Thymus (tissue), 11 donors: Measurements from ENCODE around the gene GOLGA6L7. TPM values are rescaled to one million over a fixed set of nuclear protein-coding genes. Genes with fewer than 3 reads are reported as not detected.
"Not testable (repeated sequence)": the region's sequence is repeated elsewhere in the genome, so short reads cannot be mapped to it uniquely, and the experiment has no call there.

ENCODE experiments used
- DNase-seq, 9 donors: peaks; one replicate each; pipeline ENCODE4 v3.0.0-alpha.2; 2013; ENCODE audit warnings: low spot score in 9 of 9, low read depth in 6 of 9, missing footprints in 1 of 9
- H3K27ac ChIP-seq, 2 donors: one replicate each; pipeline ENCODE4 v1.5.1; 2013; ENCODE audit warnings: control low read depth in 1 of 2, low read depth in 1 of 2, low read length in 1 of 2, mild to moderate bottlenecking in 1 of 2, moderate library complexity in 1 of 2
- H3K27me3 ChIP-seq, 2 donors: one replicate each; pipeline ENCODE4 v1.5.1; 2013; ENCODE audit warnings: low read length in 1 of 2; ENCODE audit not compliant: control insufficient read depth in 2 of 2, insufficient read depth in 1 of 2
- H3K36me3 ChIP-seq, 2 donors: one replicate each; pipeline ENCODE4 v1.5.1; 2013; ENCODE audit warnings: low read length in 1 of 2, mild to moderate bottlenecking in 1 of 2, moderate library complexity in 1 of 2; ENCODE audit not compliant: control insufficient read depth in 2 of 2, insufficient read depth in 2 of 2
- H3K4me1 ChIP-seq, 2 donors: one replicate each; pipeline ENCODE4 v1.5.1; 2013; ENCODE audit warnings: low read length in 2 of 2; ENCODE audit not compliant: control insufficient read depth in 2 of 2, insufficient read depth in 2 of 2
- H3K4me3 ChIP-seq, 2 donors: one replicate each; pipeline ENCODE4 v1.5.1; 2013; ENCODE audit warnings: low read length in 2 of 2, control low read depth in 1 of 2, mild to moderate bottlenecking in 1 of 2
- H3K9me3 ChIP-seq, 2 donors: one replicate each; pipeline ENCODE4 v1.5.1; 2013; ENCODE audit warnings: low read length in 1 of 2, mild to moderate bottlenecking in 1 of 2; ENCODE audit not compliant: control insufficient read depth in 2 of 2, insufficient read depth in 1 of 2
- whole genome bisulfite sequencing: extraction: QIAGEN DNeasy Blood & Tissue Kit; methylation state at CpG from one replicate; pipeline ENCODE4 v1.1.7; 2013; 5-methylcytosine and 5-hydroxymethylcytosine counted together
- polyA plus RNA-seq: library from polyadenylated mRNA; stranded (reverse); fragments of 200-250 nt; gene quantifications from one replicate; pipeline ENCODE4 v1.2.3, GENCODE V29; 2013
- total RNA-seq: library from RNA; stranded (reverse); fragments of 120-200 nt; gene quantifications from one replicate; pipeline ENCODE4 v1.2.4, GENCODE V29; 2013
- donor health status: healthy.

Gene GOLGA6L7
- total and polyA plus RNA-seq, 2 donors, result 0.05 TPM; not detected in 1

DNA sequence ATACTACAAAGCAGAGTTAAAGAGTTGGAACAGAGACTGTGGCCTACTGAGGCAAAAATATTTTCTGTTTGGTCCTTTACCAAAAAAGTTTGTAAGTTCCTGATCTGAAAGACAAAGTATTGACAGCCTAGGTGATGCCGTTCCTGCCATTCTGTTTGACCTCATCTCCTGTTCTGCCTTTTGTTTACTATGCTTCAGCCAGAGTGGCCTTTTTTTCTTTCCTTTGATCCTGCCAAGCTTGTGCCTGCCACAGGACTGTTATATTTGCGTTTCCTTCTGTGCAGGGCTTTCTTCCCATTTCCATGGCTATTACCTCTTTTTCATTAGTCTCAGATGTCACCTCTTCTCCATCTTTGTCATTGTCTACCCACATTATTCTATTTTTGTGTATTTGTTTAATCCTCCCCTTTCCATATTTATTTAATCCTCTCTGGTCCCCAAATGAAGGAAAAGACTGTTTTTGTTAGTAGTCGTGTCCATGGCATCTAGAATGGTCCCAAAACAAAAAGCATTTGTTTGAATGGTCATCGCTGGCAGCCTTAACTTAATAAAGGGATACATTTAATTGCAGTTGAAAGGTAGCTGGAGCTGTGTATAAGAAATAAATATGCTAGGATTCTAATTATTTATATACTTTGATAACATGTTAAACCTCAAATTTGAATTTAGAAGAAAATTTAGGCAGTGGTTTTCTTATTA is 36.4 kb downstream of the GOLGA6L7 start:
- WGBS, result 90% methylated on average over 4 of the region's 4 CpGs
- not testable (repeated sequence) for DNase-seq

DNA sequence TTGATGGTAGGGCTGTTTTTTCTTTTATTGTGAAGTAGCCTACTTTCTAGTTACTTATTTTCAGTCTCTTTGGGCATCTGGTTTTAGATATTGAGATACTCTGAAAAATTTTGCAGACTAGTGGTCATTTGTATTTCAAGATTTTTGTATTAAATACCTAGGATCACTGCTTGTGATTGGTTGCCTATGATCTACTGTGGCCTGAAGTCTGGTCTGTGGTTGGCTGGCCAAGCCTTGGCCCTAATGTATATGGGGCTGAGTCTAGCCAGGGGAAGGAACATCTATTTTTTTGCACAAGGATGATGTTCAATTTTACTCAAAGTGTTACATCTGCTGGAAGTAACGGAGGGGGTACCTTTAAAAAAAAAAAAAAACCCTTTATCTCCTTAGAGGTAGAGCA is 38.0 kb downstream of the GOLGA6L7 start:
- H3K27me3 ChIP-seq, H3K4me1 ChIP-seq, H3K36me3 ChIP-seq, H3K4me3 ChIP-seq, DNase-seq, H3K27ac ChIP-seq, H3K9me3 ChIP-seq: not testable (repeated sequence)
- 98% methylated on average over 1 of the region's 1 CpG for WGBS

More for the DNA sequence above, 36.4 kb downstream of the GOLGA6L7 start:
- not testable (repeated sequence) for H3K27ac ChIP-seq, H3K9me3 ChIP-seq, H3K4me3 ChIP-seq, H3K36me3 ChIP-seq, H3K4me1 ChIP-seq, H3K27me3 ChIP-seq

DNA sequence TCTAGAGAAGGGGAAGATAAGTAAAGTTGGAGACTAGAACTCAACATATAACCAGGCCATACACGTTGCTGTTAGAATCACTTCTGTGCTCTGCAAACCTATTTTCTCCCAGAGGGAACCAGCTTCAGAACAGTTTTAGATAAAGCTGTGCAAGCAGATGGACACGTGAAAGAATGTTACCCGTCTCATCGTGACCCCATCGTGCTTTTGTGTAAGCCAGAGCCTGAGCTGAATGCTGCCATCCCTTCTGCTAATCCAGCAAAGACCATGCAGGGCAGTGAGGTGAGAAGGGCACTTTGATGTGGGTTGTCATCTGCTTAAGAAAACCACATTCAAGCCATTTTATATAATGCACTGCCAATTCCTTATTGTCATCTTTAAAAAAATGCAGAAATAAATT is 40.3 kb downstream of the GOLGA6L7 start:
- 43% methylated on average over 5 of the region's 5 CpGs for WGBS

DNA sequence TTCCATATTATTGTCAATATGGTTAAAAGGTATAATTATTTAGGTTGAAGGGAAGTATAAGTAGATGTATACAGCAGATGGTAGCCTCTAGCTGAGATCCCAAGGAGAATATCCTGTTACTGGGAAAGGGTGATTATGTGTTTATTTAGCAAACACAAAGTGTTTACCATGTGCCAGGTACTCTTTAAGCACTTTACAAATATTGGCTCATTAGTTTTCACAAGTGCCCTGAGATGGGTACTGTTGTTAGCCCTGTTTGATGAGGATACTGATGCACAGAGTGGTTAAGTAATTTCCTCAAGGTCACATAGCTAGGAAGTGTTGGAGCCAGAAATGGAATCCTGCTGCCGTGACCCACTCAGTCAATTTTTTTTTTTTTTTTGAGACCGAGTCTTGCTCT is 48.1 kb downstream of the GOLGA6L7 start:
- not testable (repeated sequence) for H3K4me1 ChIP-seq, H3K36me3 ChIP-seq, H3K27ac ChIP-seq, DNase-seq, H3K4me3 ChIP-seq, H3K9me3 ChIP-seq, H3K27me3 ChIP-seq
- WGBS, result 98% methylated on average over 2 of the region's 2 CpGs

More for the DNA sequence above, 40.3 kb downstream of the GOLGA6L7 start:
- H3K27ac ChIP-seq, H3K4me3 ChIP-seq, H3K4me1 ChIP-seq, H3K9me3 ChIP-seq, H3K27me3 ChIP-seq, DNase-seq, H3K36me3 ChIP-seq: not testable (repeated sequence)

DNA sequence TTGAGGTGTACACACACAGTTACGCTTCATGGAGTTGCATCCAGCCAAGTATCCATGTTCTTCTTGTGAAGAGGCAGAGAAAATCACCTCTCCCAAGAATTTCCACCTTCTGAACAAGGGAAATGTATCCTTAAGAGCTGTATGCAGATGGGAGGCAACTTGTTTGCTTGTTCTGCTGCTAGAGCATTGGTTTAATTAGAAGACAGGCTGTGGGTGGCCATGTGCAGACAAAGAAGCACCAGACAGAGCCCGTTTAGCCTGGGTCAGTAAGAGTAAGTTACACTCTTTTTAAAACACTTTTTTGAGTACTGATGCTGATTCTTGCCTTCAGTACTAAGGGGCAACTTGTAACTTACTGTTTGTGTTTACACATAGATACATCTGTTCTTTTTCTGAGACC is 50.2 kb downstream of the GOLGA6L7 start:
- not testable (repeated sequence) for DNase-seq, H3K27me3 ChIP-seq, H3K4me3 ChIP-seq, H3K4me1 ChIP-seq, H3K27ac ChIP-seq, H3K36me3 ChIP-seq, H3K9me3 ChIP-seq
- 82% methylated on average over 2 of the region's 2 CpGs for WGBS

DNA sequence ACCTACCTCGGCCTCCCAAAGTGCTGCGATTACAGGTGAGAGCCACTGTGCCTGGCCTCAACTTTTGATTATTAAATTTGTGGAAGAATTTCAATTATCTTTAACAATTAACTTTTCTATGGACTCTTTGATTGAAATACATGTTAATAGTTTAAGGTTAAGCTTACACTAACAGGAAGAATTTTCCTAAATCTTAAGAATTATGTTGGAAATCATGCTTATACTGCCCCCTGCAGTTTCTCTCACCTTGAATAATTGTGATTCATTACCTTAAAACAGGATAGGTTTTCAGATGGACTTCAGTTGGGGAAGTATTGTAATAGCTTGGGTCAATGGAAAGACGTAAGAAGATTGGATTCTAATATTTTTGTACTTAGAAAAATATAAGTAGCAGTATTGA is 54.2 kb downstream of the GOLGA6L7 start:
- not testable (repeated sequence) for H3K9me3 ChIP-seq
- WGBS, result 85% methylated on average over 3 of the region's 3 CpGs

More for the DNA sequence above, 54.2 kb downstream of the GOLGA6L7 start:
- H3K4me3 ChIP-seq, H3K4me1 ChIP-seq, H3K36me3 ChIP-seq, H3K27ac ChIP-seq, H3K27me3 ChIP-seq, DNase-seq: not testable (repeated sequence)

Other genes with a start within 250 kb of the GOLGA6L7 start
- 0.24 TPM for gene GOLGA8M, start 136.2 kb downstream of the GOLGA6L7 start, total RNA-seq
- gene GOLGA8M, start 136.2 kb downstream of the GOLGA6L7 start, polyA plus RNA-seq, result 0.21 TPM
- gene APBA2, start 37.3 kb upstream of the GOLGA6L7 start, total RNA-seq, result 6.7 TPM
- 15.3 TPM for gene APBA2, start 37.3 kb upstream of the GOLGA6L7 start, polyA plus RNA-seq